GM19395 (cell line): Measurements from ENCODE around the gene PM20D2.

ENCODE experiments used
- ATAC-seq: cut with Tn5 transposase; IDR thresholded peaks from one replicate; pipeline ENCODE4 v1.9.1; 2021; ENCODE audit warnings: mild to moderate bottlenecking, moderate library complexity; ENCODE audit not compliant: unreplicated experiment

The PM20D2 gene

DNA sequence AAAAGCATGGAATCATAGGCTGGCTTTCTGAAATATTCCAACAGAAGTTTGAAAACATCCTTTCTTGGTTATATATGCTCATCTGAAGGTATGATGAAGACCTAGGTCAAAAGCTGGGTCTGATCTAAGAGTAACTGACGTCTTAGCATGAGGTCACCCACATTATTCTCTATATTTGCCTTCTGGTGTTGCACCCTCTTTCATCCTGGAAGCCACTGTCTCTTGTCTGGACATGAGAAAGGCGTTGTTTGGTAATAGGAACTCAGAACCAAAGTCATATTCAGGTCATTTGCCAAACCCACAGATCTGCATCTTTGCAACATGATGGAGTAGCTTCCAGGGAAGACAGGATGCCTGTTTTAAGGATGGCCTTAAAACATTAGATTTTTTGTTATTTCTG lies 53.7 kb downstream of the PM20D2 start:
- no peak for ATAC-seq

DNA sequence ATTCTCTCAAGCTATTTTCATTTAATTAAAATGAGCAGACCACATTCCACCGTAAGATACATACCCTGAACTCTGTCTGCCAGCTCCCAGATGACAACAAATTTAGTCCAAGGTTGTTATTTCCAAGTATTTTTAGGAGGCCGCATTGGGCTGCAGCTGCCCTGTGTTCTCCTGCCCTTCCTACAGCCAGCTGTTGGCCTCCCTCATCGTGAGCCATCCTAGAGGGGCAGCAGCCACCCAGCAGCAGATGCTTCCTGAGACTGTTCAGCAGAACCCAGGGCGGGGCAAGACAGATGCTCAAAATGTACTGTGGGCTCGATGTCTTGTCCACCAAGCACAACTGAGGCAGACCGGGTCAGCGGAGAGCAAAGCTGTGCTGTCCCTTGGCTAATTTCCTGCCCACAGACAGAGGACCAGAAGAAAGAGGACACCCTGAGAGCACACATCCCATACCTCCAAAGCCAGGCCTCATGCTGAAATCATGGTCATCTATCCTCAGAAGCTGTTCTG lies 54.9 kb downstream of the PM20D2 start:
- ATAC-seq: no peak

DNA sequence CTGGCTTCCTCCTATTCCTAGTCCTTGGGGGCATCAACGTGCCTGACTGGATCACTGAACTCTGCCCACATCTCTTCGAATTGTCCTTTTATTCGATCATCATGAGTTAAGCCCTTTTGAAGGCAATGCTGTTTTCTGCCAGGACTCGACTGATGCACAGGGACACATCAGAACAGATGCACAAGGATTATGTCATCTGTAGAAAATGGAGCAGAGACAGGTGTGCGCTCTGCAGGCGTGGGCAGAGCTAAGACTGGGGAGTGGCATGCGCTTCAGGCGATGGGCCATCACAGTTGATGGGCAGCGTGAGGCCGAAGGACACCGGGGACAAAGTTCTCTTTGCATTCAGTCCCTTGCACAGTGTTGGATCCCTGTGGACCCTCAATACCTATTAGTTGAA lies 58.2 kb downstream of the PM20D2 start:
- no peak for ATAC-seq

- no peak for ATAC-seq
Observed at GRCh38 chr6:89205819-89206218, 60.0 kb downstream of the PM20D2 start.

GRCh38 chr6:89208551-89208950 lies 62.7 kb downstream of the PM20D2 start:
- ATAC-seq: no peak

GRCh38 chr6:89209457-89209856 lies 63.6 kb downstream of the PM20D2 start:
- ATAC-seq: no peak

GRCh38 chr6:89212472-89212871 lies 66.6 kb downstream of the PM20D2 start:
- no peak for ATAC-seq

DNA sequence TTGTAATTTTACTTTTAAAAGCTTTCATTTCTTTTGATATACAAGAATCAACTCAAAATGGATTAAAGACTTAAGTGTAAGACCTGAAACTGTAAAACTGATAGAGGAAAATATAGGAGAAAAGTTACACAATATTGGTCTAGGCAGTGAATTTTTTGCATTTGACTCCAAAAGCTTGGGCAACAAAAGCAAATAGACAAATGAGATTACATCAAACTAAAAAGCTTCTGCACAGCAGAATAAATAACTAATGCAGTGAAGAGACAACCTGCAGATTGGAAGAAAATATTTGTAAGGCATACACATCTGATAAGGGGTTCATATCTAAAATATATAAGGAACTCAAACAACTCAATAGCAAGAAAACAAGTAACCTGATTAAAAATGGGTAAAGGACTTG lies 68.3 kb downstream of the PM20D2 start:
- ATAC-seq: no peak
